ENCODE measurements around the gene PDE4D.

Gene PDE4D

DNA sequence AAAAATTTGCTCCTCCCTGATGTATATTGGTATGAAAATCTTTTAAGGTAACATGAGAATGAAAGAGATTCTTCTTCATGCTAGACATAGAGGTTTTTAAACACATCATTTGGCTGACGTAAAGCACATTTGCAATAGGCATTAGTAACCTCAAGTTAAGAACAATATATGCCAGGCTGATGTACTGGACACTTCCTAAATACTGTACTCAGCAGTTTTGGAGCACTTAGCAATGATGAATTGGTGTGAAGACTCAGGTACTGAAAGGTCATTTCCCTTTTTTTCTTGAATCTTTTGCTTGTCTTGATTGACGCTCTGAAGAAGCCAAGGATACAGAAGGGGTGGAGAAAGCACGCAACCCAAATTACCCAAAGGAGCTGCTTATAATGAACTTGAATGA lies 322.5 kb downstream of the PDE4D start:
- no peak overlapping the region for H3K4me3 ChIP-seq (replicated peaks; ENCODE audit: low read depth, low read length)
- TF ChIP-seq, protein P1, sequence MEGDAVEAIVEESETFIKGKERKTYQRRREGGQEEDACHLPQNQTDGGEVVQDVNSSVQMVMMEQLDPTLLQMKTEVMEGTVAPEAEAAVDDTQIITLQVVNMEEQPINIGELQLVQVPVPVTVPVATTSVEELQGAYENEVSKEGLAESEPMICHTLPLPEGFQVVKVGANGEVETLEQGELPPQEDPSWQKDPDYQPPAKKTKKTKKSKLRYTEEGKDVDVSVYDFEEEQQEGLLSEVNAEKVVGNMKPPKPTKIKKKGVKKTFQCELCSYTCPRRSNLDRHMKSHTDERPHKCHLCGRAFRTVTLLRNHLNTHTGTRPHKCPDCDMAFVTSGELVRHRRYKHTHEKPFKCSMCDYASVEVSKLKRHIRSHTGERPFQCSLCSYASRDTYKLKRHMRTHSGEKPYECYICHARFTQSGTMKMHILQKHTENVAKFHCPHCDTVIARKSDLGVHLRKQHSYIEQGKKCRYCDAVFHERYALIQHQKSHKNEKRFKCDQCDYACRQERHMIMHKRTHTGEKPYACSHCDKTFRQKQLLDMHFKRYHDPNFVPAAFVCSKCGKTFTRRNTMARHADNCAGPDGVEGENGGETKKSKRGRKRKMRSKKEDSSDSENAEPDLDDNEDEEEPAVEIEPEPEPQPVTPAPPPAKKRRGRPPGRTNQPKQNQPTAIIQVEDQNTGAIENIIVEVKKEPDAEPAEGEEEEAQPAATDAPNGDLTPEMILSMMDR (IDR thresholded peaks at IDR 0.05; ENCODE audit: insufficient read depth, low read length, poor library complexity, severe bottlenecking): no peak
- DNase-seq (ENCODE audit: extremely low read depth, insufficient read length): no peak
- H3K27me3 ChIP-seq (replicated peaks; ENCODE audit: control insufficient read depth, insufficient read depth, low read length): no peaks in the 10 kb centered on the region
- H3K36me3 ChIP-seq (ENCODE audit: control insufficient read depth, insufficient read depth, low read length): no peaks in the 10 kb centered on the region

GRCh38 chr5:59569608-59570334 lies 323.8 kb downstream of the PDE4D start:
- TF ChIP-seq, protein P1 (IDR thresholded peaks at IDR 0.05; ENCODE audit: insufficient read depth, low read length, poor library complexity, severe bottlenecking): peak; percentile 16
- Histone ChIP-seq H3K4me3 (replicated peaks; ENCODE audit: low read depth, low read length) (no peak overlapping the region), H3K36me3 (ENCODE audit: control insufficient read depth, insufficient read depth, low read length) (no peaks in the 10 kb centered on the region), H3K27me3 (replicated peaks; ENCODE audit: control insufficient read depth, insufficient read depth, low read length) (no peaks in the 10 kb centered on the region)
- DNase-seq (ENCODE audit: extremely low read depth, insufficient read length): no peak

- Histone ChIP-seq H3K36me3 (ENCODE audit: control insufficient read depth, insufficient read depth, low read length) (no peaks in the 10 kb centered on the region), H3K27me3 (replicated peaks; ENCODE audit: control insufficient read depth, insufficient read depth, low read length) (no peaks in the 10 kb centered on the region), H3K4me3 (replicated peaks; ENCODE audit: low read depth, low read length) (no peak overlapping the region)
- TF ChIP-seq, protein P1 (IDR thresholded peaks at IDR 0.05; ENCODE audit: insufficient read depth, low read length, poor library complexity, severe bottlenecking): no peak
- DNase-seq (ENCODE audit: extremely low read depth, insufficient read length): no peak
Measured at GRCh38 chr5:59569158-59569557, 324.4 kb downstream of the PDE4D start.

- Histone ChIP-seq H3K36me3 (ENCODE audit: control insufficient read depth, insufficient read depth, low read length) (no peaks in the 10 kb centered on the region), H3K4me3 (replicated peaks; ENCODE audit: low read depth, low read length) (no peak overlapping the region), H3K27me3 (replicated peaks; ENCODE audit: control insufficient read depth, insufficient read depth, low read length) (no peaks in the 10 kb centered on the region)
- TF ChIP-seq, protein P1 (IDR thresholded peaks at IDR 0.05; ENCODE audit: insufficient read depth, low read length, poor library complexity, severe bottlenecking): no peak
- no peak for DNase-seq (ENCODE audit: extremely low read depth, insufficient read length)
Measured at GRCh38 chr5:59568161-59568560, 325.4 kb downstream of the PDE4D start.

DNA sequence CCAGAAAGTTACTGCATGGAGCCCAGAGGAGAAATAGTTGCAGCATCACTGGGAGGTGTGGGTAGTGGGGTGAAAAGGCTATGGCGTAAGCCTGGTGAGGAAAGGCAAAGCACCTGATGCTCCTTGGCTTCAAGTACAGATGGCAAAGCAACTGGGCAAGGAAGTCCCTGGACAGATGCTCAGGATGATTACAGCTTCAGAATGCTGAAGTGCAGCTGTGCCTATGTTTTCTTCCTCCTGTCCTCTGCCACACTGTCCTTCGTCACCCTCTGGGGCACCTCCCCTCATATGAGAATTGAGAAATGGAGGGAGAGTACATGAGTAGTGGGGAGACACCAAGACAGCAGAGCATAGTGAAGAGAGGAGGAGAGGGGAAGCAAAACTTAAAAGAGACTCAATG lies 328.0 kb downstream of the PDE4D start:
- Histone ChIP-seq H3K36me3 (ENCODE audit: control insufficient read depth, insufficient read depth, low read length) (no peaks in the 10 kb centered on the region), H3K27me3 (replicated peaks; ENCODE audit: control insufficient read depth, insufficient read depth, low read length) (no peaks in the 10 kb centered on the region), H3K4me3 (replicated peaks; ENCODE audit: low read depth, low read length) (no peak overlapping the region)
- peak; percentile 16 for DNase-seq (ENCODE audit: extremely low read depth, insufficient read length)
- TF ChIP-seq, protein P1 (IDR thresholded peaks at IDR 0.05; ENCODE audit: insufficient read depth, low read length, poor library complexity, severe bottlenecking): no peak

DNA sequence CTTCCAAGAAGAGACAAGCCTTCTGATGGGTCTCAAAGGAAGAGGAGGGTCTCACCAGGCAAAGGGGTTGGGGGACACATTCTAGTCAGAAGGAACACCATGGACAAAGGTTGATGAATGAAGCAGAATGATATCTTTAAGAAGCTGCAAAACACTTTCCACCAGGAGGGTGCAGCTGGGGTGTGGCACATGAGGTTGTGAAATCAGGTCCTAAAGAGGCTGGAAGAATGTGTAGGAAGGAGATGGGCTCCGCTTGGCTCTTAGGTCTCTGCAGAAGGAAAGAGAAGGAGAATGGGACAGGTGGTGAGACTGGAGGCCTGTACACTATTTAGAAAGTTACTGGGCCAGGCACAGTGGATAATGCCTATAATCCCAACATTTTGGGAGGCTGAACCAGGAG lies 328.6 kb downstream of the PDE4D start:
- TF ChIP-seq, protein P1 (IDR thresholded peaks at IDR 0.05; ENCODE audit: insufficient read depth, low read length, poor library complexity, severe bottlenecking): no peak
- no peaks in the 10 kb centered on the region for H3K27me3 ChIP-seq (replicated peaks; ENCODE audit: control insufficient read depth, insufficient read depth, low read length)
- H3K36me3 ChIP-seq (ENCODE audit: control insufficient read depth, insufficient read depth, low read length): no peaks in the 10 kb centered on the region
- H3K4me3 ChIP-seq (replicated peaks; ENCODE audit: low read depth, low read length): no peak overlapping the region
- no peak for DNase-seq (ENCODE audit: extremely low read depth, insufficient read length)
